Suprapubic skin (tissue), 3 donors: ENCODE data around the gene TDRD9.

Experiments used
- EP300 ChIP-seq: sonication (generic); formaldehyde crosslinking; IDR thresholded peaks from one replicate; pipeline ENCODE4 v1.6.1; 2017; ENCODE audit warnings: antibody characterized with exemption
- TF ChIP-seq, protein P1 (sequence below), 2 donors: fragments of 200-600 bp in 1 of 2; fragments of 450-650 bp in 1 of 2; sonication (generic) in 1 of 2; IDR thresholded peaks; one replicate each; pipeline ENCODE4 v1.5.1; 2016 to 2019; ENCODE audit warnings: antibody characterized with exemption in 2 of 2, mild to moderate bottlenecking in 1 of 2, moderate library complexity in 1 of 2

DNA sequence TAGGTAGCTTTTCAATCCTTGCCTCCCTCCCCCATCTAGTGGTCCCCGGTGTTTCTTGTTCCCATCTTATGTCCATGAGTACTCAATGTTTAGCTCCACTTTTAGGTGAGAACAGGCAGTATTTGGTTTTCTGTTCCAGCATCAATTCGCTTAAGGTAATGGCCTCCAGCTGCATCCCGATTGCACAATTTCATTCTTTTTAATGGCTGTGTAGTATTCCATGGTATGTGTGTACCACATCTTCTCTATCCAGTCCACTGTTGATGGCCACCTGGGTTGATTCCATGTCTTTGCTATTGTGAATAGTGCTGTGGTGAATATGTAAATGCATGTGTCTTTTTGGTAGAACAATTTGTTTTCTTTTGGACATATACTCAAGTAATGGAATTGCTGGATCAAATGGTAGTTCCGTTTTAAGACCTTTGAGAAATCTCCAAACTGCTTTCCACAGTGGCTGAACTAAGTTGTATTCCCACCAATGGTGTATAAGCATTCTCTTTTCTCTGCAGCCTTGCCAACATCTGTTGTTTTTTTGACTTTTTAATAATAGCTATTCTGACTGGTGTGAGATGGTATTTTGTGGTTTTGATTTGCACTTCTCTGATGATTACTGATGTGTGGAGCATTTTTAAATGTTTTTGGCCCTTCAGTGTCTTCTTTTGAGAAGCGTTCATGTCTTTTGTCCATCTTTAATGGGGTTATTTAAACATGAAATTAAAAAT is 123.0 kb downstream of the TDRD9 start:
- TF ChIP-seq EP300: no peak
- TF ChIP-seq, protein P1, sequence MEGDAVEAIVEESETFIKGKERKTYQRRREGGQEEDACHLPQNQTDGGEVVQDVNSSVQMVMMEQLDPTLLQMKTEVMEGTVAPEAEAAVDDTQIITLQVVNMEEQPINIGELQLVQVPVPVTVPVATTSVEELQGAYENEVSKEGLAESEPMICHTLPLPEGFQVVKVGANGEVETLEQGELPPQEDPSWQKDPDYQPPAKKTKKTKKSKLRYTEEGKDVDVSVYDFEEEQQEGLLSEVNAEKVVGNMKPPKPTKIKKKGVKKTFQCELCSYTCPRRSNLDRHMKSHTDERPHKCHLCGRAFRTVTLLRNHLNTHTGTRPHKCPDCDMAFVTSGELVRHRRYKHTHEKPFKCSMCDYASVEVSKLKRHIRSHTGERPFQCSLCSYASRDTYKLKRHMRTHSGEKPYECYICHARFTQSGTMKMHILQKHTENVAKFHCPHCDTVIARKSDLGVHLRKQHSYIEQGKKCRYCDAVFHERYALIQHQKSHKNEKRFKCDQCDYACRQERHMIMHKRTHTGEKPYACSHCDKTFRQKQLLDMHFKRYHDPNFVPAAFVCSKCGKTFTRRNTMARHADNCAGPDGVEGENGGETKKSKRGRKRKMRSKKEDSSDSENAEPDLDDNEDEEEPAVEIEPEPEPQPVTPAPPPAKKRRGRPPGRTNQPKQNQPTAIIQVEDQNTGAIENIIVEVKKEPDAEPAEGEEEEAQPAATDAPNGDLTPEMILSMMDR (IDR thresholded peaks at IDR 0.05): no peak
